Loucy (cell line): ENCODE data around the gene KRTAP13-3.

Source experiments
- EZH2phosphoT487 ChIP-seq: fragments of 200-600 bp; IDR thresholded peaks from 2 replicates; pipeline ENCODE4 v1.6.1; 2018; ENCODE audit warnings: antibody characterized with exemption, mild to moderate bottlenecking, moderate library complexity, borderline replicate concordance
- TF ChIP-seq, protein P1 (sequence below): fragments of 200-600 bp; sonication (generic); conservative IDR thresholded peaks from 2 replicates; pipeline ENCODE4 v1.5.1; 2014; ENCODE audit warnings: mild to moderate bottlenecking, antibody characterized with exemption, low read length

DNA sequence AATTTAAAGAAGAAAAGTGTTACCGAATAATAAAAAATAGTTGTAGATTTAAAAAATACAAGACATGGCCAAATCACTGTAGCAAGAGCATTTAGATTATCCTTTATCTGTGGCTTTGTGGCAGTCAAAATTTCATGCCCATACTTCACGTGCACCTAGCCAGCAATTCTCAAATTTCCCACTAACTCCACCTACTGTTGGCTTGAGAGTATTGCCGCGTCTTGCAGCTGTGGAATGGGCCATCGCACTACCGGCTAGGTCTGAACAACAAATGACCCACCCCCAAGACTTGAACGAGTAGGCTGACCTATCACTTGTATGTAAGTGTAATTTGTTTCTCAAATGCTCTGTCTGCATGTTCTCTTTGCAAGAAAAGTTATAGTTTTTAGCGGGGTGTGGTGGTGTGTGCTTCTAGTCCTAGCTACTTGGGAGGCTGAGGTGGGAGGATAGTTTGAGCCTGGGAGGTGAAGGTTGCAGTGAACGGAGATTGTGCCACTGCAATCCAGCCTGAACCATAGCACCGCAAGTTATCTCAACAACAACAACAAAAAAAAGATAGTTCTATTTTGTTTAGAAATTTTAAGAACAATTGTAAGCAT lies 8.4 kb upstream of the KRTAP13-3 start:
- TF ChIP-seq, protein P1, sequence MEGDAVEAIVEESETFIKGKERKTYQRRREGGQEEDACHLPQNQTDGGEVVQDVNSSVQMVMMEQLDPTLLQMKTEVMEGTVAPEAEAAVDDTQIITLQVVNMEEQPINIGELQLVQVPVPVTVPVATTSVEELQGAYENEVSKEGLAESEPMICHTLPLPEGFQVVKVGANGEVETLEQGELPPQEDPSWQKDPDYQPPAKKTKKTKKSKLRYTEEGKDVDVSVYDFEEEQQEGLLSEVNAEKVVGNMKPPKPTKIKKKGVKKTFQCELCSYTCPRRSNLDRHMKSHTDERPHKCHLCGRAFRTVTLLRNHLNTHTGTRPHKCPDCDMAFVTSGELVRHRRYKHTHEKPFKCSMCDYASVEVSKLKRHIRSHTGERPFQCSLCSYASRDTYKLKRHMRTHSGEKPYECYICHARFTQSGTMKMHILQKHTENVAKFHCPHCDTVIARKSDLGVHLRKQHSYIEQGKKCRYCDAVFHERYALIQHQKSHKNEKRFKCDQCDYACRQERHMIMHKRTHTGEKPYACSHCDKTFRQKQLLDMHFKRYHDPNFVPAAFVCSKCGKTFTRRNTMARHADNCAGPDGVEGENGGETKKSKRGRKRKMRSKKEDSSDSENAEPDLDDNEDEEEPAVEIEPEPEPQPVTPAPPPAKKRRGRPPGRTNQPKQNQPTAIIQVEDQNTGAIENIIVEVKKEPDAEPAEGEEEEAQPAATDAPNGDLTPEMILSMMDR = peak; percentile 65
- TF ChIP-seq EZH2phosphoT487 = no peak
